Measurements from ENCODE around the gene CREG2.
A peak's percentile ranks its signal among the peaks of the same experiment; 100 is the strongest.
"Not testable (repeated sequence)": the region's sequence is repeated elsewhere in the genome, so short reads cannot be mapped to it uniquely, and the experiment has no call there.

CREG2 gene

DNA sequence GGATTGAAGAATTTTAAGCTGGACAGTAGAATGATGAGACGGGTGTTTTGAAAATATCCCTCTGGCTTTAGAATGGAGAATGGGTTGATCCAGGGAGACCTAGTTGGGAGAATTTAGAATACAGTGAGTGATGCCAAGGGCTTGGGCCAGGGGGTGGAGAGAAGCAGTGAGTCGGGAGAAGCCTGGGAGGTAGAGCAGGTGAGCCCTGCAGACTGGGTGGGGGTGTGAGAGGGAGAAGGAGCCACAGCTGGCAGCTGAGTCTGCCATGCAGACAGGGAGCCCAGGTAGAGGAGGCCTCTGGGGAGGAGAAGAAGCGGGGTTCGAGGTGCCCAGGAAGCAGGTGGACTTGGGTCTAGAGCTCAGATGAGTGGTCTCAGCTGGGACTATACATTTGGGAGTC, 18.2 kb downstream of the CREG2 start:
- no peak for DNase-seq

DNA sequence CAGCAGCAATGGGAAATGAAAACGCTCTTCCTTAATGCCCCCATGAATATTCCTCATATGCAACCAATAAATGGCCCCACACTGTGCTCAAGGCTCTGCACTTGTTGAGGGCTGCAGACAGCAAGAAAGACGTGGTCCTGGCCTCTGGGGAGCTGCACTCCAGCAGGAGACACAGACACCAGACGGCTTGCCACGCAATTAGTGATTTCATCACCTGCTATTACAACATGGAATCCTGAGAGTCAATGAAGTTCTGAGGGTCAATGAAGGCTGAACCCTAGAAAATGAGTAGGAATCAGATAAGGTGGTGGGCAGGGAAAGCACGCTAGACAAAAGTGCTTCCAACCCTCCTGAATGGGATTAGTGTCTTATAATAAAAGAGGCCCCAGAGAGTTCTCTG, 18.9 kb downstream of the CREG2 start:
- no peak for DNase-seq

- no peak for DNase-seq
Observed at GRCh38 chr2:101367508-101367907, 19.8 kb downstream of the CREG2 start.

GRCh38 chr2:101364878-101365277, 22.4 kb downstream of the CREG2 start:
- no peak for DNase-seq

DNA sequence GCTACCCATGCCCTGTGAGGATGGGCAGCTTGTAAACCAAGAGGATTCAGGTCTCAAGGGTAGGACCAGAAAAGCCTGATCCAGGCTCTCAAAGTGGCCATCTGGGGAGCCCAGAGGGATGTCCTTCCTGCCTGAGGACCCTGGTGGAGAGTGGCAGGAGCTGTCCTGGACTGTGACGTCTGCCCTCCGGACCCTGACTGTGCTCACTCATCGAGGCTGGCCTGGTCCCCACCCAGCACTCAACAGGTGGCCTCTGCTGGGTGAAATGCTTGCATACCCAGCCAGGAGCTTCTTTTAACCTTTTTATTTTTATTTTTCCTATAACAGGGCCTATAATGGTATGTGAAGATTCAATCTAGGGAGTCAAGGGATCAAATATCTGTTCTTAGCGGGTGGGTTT, 24.5 kb downstream of the CREG2 start:
- no peak for DNase-seq

- no peak for DNase-seq
Observed at GRCh38 chr2:101362316-101362715, 25.0 kb downstream of the CREG2 start.

GRCh38 chr2:101361522-101361921, 25.8 kb downstream of the CREG2 start:
- DNase-seq, result no peak

DNA sequence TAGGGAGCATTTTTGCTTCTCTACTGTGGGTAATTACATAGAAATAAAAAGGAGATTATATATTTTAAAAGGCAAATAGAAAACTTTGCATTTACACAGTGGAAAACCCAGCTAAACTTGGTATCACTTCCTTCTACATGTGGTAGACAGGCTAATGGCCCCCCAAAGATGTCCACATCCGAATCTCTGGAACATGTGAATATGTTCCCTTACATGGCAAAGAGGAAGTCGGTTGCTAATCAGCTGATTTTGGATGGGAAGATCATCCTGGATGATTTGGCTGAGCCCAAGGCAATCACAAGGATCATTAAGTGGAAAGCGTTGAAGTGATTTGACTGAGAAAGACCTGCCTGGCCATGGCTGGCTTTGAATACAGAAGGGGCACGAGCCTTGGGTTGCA, 26.2 kb downstream of the CREG2 start:
- no peak for DNase-seq

DNA sequence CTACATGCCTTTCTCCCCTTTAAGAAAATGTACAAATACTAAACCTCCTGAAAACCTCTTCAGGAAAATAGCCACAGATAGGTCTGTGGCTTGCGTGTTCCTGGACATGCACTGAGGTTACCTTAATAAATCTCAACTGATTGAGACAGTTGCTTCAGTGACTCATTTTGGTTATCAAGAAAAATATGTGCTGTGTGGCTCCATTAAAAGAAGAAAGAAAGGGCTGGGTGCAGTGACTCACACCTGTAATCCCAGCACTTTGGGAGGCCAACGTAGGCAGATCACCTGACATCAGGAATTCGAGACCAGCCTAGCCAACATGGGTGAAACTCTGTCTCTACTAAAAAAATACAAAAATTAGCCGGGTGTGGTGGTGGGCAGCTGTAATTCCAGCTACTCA, 27.1 kb downstream of the CREG2 start:
- DNase-seq, result no peak

- DNase-seq, result no peak
Observed at GRCh38 chr2:101359410-101359954, 27.8 kb downstream of the CREG2 start.

GRCh38 chr2:101357376-101357775, 29.9 kb downstream of the CREG2 start:
- DNase-seq, result no peak

- no peak for DNase-seq
Observed at GRCh38 chr2:101356521-101356920, 30.8 kb downstream of the CREG2 start.

DNA sequence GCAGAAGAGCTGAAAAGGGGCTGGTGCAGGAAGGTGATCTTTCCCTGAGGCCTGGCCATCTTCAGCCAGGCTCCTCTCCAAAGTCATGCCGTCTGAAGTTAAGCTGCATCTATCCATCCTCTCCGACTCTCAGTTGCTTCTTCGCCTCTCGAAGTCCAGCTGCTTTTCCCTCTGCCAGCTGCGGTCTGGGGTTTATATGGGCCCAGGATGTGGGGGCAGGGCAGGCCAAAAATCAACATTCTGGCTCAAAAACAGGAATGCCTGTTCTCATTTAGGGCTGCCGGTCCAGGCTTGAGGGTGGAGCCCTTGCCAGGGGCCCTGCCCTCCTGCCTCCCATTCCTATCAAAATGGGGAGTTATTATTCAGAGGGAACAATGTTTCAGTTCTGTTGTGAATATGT, 31.2 kb downstream of the CREG2 start:
- DNase-seq, result no peak

DNA sequence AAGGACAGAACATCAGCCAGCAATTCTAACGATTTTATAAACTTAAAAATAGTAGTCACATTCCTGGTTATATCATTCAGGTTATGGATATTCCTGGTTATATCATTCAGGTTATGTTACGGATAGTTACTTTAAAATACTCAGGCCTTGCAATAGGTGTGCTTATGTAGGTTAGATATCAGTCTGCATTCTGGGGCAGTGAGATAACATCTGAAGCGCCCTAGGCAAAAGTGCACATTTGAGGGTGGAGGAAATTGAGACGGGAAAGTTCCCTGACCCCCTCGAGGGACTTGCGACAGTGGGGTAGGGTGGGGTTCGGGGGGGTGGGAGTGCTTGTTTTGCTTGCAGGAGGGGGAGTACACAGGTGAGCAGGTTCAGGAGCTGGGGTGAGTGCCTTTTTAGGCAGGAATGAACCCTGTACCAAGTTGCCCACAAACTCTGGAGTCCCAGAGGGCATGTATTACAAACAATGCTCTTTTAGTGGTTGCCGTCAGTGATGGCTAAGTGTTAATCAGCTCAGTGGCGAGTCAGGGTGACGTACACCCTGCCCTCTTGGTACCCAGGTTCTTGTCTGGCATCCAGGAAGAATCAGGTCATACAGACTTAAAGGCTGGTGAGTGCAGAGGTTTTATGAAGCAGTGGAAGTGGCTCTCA, 31.8 kb downstream of the CREG2 start:
- no peak for DNase-seq

DNA sequence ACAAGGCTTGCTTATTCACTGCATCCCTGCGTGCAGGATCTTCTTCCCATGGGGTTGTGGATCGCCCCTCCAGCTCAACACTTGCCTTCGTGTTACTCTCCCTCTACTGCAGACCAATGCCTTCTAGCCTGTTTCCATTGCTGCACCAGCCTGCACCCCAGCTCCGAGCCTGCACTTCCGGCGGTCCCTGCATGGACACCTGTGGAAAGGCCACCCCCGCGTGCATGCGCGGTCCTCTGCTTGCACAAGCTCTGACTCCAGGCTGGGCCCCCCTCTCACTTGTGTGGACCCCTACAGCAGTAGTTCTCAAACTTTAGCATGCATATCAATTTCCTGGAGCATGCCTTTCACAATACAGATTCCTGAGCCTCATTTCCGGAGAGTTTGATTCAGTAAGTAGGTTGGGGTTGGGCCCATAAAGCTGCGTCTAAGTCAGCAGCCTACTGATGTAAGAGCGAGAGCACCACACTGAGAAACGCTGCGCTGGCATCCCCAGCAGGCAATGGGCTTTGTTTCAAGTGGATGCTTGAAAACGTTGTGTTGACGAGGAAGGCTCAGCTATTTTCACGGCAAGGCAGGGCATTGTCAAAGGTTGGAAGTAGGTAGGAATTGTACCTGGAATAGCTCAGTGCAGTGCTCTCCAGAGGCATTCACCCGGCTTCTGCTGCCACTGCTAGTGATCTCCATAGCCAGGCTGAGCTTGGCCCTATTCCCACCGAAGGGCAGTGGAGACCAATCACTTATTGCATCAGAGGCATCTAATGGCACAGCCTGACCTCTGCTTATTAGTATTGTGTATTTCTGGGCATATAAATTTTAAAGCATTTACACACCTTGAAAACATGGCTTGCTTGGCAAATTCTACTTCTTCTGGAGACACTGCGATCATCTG, 32.6 kb downstream of the CREG2 start:
- DNase-seq, result no peak

GRCh38 chr2:101352631-101353030, 34.7 kb downstream of the CREG2 start:
- not testable (repeated sequence) for DNase-seq

DNA sequence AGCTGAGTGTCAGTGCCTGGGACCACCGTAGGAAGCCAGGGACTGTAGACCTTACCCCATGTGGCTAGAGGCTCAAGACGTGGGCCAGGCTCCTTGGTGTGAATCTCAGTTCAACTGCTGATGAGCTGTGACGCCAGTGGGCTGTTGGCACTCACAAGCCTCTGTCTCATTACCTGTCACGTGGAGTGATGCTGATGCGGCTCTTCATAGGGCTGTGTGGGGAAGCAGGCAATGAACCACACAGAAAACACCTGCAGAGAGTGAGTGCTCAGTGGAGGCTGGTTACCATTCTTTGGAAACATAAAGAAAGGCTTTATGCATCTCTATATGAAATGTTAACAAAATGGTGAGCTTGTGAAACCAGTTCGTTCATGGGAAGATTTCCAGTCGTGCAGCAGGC, 36.1 kb downstream of the CREG2 start:
- no peak for DNase-seq

DNA sequence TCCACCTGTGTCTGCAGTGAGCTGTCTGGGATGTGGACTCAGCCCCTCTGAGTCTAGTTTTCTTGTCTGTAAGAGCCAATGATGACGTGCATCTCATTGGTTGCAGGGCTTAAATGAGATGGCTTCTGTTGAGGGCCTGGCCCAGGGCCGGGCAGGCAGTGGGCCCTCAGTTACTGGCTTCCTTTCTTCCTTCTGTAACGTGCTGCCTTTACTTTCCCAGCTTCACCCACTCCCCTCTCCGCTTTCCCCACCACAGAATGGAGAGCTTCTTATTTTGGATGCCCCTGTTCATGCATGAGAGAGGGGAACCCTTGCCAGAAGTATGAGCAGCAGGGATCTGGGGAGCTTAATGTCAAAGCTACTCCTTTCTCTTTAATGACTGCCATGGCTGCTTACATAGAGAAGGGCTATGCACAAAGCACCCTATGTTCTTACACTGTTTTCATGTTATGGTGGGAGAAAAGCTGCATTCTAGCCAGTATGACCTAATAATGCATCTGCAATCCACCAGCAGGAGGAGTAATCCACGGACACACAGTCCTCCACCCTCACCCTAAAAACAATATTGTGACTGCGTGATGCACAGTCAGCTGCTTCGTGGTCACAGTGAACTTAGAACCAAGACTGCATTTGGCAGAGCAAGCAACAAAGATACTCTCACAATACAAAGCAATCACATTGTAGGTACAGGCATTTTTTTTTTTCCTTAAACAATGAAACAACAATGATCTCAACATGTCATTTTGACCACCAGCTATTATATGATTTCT, 37.2 kb downstream of the CREG2 start:
- DNase-seq, result no peak

GRCh38 chr2:101348883-101349282, 38.4 kb downstream of the CREG2 start:
- DNase-seq, result no peak

GRCh38 chr2:101346909-101347308, 40.4 kb downstream of the CREG2 start:
- no peak for DNase-seq

DNA sequence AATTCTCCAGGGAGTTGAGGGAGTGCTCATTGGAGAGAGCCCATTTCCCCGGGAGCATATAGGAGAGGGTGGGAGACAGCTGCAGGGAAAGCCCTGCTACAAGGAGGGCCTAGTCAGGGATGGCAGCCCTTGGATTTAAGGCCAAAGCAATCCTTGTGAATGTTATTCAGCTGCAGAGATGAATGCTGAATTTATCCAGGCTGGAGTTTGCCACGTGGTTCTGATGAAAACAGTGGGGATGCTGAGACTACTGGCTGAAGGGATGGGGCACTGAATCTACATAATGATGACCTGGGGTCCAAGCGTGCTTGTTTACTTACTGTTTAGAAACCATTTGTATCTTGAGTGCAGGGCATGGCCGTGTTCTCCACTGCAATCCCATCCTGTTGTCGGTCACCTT, 43.2 kb downstream of the CREG2 start:
- DNase-seq, result no peak

DNA sequence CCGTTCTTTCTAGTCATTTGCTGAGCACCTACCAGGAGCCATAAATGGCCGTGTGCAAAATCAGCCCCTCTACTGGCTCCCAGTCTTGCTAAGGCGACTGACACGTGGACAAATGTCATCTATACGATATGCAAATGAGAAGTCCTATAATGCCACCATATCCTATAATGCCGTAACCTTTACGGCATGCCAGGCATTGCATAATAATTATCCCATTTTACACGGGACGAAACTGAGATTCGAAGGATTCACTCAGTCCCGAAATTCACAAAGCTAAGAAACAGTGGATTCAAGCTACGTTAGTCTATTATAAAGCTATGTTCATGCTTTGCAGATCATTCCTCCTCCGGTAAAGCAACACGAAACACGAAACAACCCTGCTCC, 44.7 kb downstream of the CREG2 start:
- DNase-seq, result no peak

- DNase-seq, result peak; percentile 28
Observed at GRCh38 chr2:101341901-101342624, 45.2 kb downstream of the CREG2 start.

Measured in NK-92 treated with Interleukin-12 subunit alpha and Interleukin-12 subunit beta, amount 100 ng/mL, for 24 hours (cell line).